GM19023 (cell line): ENCODE data around the gene FAN1.

ENCODE experiments used
- ATAC-seq: cut with Tn5 transposase; IDR thresholded peaks from one replicate; pipeline ENCODE4 v1.9.1; 2021; ENCODE audit warnings: mild to moderate bottlenecking, moderate library complexity; ENCODE audit not compliant: unreplicated experiment

The FAN1 gene

GRCh38 chr15:30919877-30920550, 16.3 kb downstream of the FAN1 start:
- ATAC-seq, result no peak

- no peak for ATAC-seq
These were observed 17.4 kb downstream of the FAN1 start for GRCh38 chr15:30921106-30921505.

- no peak for ATAC-seq
These were observed 18.2 kb downstream of the FAN1 start for GRCh38 chr15:30921781-30922479.

- ATAC-seq, result no peak
These were observed 19.0 kb downstream of the FAN1 start for GRCh38 chr15:30922480-30923311.

- ATAC-seq, result no peak
These were observed 19.7 kb downstream of the FAN1 start for GRCh38 chr15:30923429-30923828.

- no peak for ATAC-seq
These were observed 20.6 kb downstream of the FAN1 start for GRCh38 chr15:30924353-30924752.

- ATAC-seq, result no peak
These were observed 22.0 kb downstream of the FAN1 start for GRCh38 chr15:30925686-30926085.

- ATAC-seq, result no peak
These were observed 22.4 kb downstream of the FAN1 start for GRCh38 chr15:30926161-30926560.

- no peak for ATAC-seq
These were observed 23.5 kb downstream of the FAN1 start for GRCh38 chr15:30927148-30927761.

GRCh38 chr15:30928076-30928475, 24.4 kb downstream of the FAN1 start:
- no peak for ATAC-seq

GRCh38 chr15:30929064-30929669, 25.5 kb downstream of the FAN1 start:
- no peak for ATAC-seq

- no peak for ATAC-seq
These were observed 26.3 kb downstream of the FAN1 start for GRCh38 chr15:30929982-30930381.

GRCh38 chr15:30930422-30930821, 26.7 kb downstream of the FAN1 start:
- ATAC-seq, result no peak

- no peak for ATAC-seq
These were observed 29.6 kb downstream of the FAN1 start for GRCh38 chr15:30933293-30933692.

GRCh38 chr15:30939161-30939560, 35.4 kb downstream of the FAN1 start:
- ATAC-seq, result no peak

GRCh38 chr15:30940359-30940758, 36.6 kb downstream of the FAN1 start:
- ATAC-seq, result no peak

GRCh38 chr15:30941520-30941919, 37.8 kb downstream of the FAN1 start:
- ATAC-seq, result no peak

GRCh38 chr15:30943654-30944335, 40.1 kb downstream of the FAN1 start:
- ATAC-seq, result no peak

- ATAC-seq, result no peak
These were observed 49.5 kb downstream of the FAN1 start for GRCh38 chr15:30953183-30953582.

- ATAC-seq, result no peak
These were observed 50.1 kb downstream of the FAN1 start for GRCh38 chr15:30953731-30954378.
